Astrocyte of the spinal cord (primary cell): ENCODE measurements around the gene SHROOM2.

Experiments
- DNase-seq: peaks from one replicate; pipeline ENCODE4 v3.0.0; 2011; ENCODE audit warnings: low read depth, low spot score
- H3K4me3 ChIP-seq: 2 replicates; pipeline ENCODE4 v1.5.1; 2011; ENCODE audit warnings: low read depth, mild to moderate bottlenecking, low read length, moderate library complexity
- in situ Hi-C: cut with HindIII; loops from 2 replicates; pipeline ENCODE4 v1.10.0; 2017; ENCODE audit warnings: low sequenced_read_pairs
- TF ChIP-seq, protein P1 (sequence below): IDR thresholded peaks from 2 replicates; pipeline ENCODE4 v1.5.1; 2012; ENCODE audit warnings: low read depth, mild to moderate bottlenecking, low read length, inconsistent platforms

Gene SHROOM2

DNA sequence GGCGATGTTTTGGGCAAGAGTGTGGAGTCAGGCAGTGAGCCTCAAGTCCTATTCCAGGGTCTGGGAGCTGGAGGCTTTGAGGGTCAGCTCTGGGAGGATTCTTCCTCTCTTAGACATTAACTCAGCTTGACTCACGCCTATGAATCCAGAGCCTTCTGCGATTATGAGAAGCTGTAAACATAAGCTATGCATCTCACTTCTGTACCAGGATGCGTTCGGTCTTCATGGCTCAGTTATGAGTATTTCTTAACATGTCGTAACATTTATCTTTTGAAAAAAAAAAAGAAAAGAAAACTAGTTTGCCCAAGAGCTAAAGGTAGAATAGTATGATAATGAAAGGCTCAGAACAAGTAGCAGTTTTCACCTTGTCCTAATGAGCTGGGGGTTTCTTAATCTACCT, 4.6 kb downstream of the SHROOM2 start:
- H3K4me3 ChIP-seq: no peak overlapping the region
- TF ChIP-seq, protein P1, sequence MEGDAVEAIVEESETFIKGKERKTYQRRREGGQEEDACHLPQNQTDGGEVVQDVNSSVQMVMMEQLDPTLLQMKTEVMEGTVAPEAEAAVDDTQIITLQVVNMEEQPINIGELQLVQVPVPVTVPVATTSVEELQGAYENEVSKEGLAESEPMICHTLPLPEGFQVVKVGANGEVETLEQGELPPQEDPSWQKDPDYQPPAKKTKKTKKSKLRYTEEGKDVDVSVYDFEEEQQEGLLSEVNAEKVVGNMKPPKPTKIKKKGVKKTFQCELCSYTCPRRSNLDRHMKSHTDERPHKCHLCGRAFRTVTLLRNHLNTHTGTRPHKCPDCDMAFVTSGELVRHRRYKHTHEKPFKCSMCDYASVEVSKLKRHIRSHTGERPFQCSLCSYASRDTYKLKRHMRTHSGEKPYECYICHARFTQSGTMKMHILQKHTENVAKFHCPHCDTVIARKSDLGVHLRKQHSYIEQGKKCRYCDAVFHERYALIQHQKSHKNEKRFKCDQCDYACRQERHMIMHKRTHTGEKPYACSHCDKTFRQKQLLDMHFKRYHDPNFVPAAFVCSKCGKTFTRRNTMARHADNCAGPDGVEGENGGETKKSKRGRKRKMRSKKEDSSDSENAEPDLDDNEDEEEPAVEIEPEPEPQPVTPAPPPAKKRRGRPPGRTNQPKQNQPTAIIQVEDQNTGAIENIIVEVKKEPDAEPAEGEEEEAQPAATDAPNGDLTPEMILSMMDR: no peak
- no peak for DNase-seq
- in situ Hi-C loops: no loop called here

DNA sequence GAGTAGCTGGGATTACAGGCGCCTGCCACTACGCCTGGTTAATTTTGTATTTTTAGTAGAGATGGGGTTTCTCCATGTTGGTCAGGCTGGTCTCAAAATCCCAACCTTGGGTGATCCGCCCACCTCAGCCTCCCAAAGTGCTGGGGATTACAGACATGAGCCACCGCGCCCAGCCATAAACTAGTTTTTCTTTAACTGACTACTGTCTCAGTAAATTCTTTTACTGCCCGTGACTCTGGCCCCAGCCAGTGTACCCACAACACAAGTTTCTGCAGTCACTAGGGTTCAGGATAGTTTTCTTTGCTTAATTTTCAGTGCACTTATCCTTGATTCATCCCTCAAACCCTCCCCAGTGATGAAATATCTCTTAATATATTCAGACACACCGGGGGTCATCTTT, 8.3 kb downstream of the SHROOM2 start:
- TF ChIP-seq, protein P1: no peak
- in situ Hi-C loops: no loop called here
- no peak overlapping the region for H3K4me3 ChIP-seq
- DNase-seq: no peak

DNA sequence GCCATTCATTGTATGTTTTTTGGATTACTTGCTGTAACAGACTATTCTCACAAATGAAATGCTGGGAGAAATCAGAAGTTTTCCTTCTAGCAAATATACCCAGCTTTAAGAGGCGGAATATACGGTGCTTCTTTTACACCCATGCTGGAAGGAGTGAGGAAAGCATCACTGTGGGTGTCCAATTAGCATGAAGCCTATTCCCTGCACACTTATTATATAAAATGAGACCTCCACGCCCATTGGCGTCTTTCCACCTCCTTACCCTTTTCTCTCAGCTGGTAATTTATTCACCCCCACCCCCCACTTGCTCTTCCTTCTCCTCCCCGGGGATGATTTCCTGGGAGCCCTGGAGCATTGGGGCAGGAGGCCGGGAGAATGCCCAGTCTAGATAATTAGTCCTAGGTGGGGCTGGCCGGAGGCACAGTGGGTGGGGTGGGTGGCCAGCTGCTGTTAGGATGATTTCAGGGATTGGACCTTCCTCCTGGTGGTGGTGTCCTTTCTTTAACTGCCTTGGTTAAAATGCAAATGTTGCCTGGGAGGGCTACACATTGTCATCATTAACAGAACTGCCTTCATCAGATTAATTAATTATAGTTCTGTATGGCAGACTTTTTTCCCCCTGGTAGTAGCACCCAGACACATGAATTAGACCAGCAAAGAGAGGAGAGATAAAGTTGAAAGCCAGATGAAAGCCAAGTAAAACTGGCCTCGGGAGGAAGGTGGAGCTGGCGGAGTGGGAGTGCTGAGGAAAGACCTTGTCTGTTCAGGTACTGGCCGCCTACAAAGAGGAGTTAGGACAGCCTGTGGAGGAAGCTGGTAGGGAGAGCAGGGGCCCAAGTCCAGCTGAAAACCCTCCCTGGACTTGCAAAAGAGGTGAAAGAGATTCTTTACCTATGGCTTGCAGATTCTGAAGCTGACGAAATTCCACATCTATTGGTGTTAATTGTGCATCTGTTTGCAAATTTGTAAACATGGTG, 11.4 kb downstream of the SHROOM2 start:
- no peak overlapping the region for H3K4me3 ChIP-seq
- DNase-seq: no peak
- in situ Hi-C loops: no loop called here
- TF ChIP-seq, protein P1: no peak

DNA sequence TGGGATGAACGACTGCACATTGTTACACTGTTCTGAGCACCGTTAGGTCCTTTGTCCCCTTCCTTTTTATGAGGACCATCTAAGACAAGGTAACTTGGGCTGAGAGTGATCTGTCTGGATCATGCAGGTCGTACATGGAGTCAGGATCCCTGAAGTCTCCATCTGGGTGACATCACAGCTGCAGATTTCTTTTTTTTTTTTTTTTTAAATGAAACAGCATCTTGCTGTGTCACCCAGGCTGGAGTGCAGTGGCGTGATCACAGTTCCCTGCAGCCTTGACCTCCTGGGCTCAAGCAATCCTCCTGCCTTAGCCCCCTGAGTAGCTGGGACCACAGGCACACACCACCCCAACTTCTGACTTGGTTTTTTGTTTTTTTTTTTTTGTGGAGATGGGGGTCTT, 16.5 kb downstream of the SHROOM2 start:
- TF ChIP-seq, protein P1: no peak
- DNase-seq: no peak
- no peak overlapping the region for H3K4me3 ChIP-seq
- in situ Hi-C loops: no loop called here

DNA sequence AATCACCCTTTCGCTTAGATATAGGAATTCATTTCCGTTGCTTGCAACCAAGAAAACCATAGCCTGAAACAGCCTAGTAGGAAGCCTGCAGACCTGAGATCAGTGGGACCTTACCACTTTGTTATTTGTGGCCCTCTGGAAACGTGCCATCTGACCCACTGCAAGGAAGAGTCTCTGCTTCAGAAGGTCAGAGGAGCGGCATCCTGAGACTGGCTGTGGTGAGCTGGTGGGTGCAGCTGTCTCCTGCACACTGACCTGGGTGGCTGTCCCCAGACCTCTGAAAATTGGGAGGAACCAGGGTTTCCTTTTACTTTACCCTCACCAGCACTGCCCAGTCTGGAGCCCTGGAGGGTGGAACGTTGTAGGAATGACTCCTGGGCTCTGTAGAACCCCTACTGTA, 18.2 kb downstream of the SHROOM2 start:
- DNase-seq: no peak
- TF ChIP-seq, protein P1: no peak

DNA sequence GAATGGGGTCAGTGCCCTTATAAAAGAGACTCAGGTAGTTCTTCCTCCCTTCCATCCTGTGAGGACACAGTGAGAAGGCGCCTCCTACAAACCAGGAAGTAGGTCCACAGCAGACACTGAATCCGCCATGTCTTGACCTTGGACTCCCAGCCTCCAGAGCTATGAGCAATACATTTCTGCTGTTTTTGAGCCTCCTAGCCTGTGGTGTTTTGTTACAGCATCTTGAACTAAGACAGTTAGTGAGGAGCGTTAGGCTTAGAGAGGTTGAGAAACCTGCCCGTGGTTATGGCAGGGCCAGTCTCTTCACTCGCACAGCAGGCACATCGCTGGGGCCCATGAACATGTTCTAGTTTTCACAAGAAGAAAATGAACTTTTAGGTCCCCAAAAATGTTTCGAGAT, 19.7 kb downstream of the SHROOM2 start:
- TF ChIP-seq, protein P1: no peak
- in situ Hi-C loops: no loop called here
- DNase-seq: no peak
- no peak overlapping the region for H3K4me3 ChIP-seq

More for the DNA sequence above, 18.2 kb downstream of the SHROOM2 start:
- in situ Hi-C loops: no loop called here
- H3K4me3 ChIP-seq: no peak overlapping the region
